ENCODE measurements around the gene KLHDC1. TPM values are rescaled to one million over a fixed set of nuclear protein-coding genes. Genes with fewer than 3 reads are reported as not detected.
"Not testable (repeated sequence)": the region's sequence is repeated elsewhere in the genome, so short reads cannot be mapped to it uniquely, and the experiment has no call there.

Gene KLHDC1
- total RNA-seq, 1 donor from 2014 or later: 1.1 TPM

DNA sequence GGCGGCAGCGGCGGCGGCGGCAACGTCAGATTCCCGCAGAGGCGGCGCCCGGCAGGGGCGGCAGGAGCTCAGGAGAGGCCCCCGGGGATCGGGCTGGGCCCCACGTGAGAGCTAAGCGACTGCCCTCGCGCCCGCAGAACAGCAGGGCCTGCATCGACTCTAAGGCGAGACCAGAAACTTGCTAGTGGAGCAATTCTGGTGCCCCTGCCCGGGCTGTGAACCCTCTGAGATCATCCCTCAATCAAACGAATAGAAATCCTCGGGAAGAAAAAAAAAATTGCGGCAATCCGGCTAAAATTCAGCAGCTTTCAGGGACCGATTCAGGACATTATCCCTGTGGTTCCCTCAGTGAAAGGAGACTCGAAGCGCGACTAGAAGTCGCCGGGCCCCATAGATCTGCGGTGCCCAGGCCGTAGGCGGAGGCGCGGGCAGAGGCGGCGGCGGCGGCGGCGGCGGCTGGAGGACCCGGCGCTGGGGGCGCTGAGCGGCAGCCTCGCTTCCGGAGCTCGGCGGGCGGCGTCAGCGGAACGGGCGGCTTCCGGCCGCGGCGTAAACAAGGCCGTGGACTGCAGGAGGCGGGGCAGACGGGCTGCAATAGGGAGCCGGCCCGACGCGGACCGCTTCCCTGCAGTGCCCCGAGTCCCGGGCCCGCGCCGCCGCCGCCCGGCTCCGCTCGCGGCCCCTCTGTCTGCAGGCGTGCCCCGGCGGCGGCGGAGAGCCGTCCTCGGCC, 74.8 kb downstream of the KLHDC1 start, which contains the start of gene KLHDC2:
TSS of gene KLHDC2 (plus strand) at position 583 of the 730 bp plus-strand sequence. CDS start 316 bp downstream, outside the sequence.
- peak within 1 kb of the TSS; percentile 82 for H3K4me3 ChIP-seq (ENCODE audit: low read depth, low read length)
- TF ChIP-seq, protein P1, sequence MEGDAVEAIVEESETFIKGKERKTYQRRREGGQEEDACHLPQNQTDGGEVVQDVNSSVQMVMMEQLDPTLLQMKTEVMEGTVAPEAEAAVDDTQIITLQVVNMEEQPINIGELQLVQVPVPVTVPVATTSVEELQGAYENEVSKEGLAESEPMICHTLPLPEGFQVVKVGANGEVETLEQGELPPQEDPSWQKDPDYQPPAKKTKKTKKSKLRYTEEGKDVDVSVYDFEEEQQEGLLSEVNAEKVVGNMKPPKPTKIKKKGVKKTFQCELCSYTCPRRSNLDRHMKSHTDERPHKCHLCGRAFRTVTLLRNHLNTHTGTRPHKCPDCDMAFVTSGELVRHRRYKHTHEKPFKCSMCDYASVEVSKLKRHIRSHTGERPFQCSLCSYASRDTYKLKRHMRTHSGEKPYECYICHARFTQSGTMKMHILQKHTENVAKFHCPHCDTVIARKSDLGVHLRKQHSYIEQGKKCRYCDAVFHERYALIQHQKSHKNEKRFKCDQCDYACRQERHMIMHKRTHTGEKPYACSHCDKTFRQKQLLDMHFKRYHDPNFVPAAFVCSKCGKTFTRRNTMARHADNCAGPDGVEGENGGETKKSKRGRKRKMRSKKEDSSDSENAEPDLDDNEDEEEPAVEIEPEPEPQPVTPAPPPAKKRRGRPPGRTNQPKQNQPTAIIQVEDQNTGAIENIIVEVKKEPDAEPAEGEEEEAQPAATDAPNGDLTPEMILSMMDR (IDR thresholded peaks at IDR 0.05; ENCODE audit: insufficient read depth, low read length, severe bottlenecking): peak; percentile 7
- peak; percentile 67 for DNase-seq (ENCODE audit: low read depth)
- no peak for FAIRE-seq
- no peaks in the 10 kb centered on the region for H3K27me3 ChIP-seq (ENCODE audit: control insufficient read depth, insufficient read depth, low read length)
- H3K36me3 ChIP-seq (ENCODE audit: control insufficient read depth, insufficient read depth, low read length): peaks cover 2% of the 10 kb centered on the region

DNA sequence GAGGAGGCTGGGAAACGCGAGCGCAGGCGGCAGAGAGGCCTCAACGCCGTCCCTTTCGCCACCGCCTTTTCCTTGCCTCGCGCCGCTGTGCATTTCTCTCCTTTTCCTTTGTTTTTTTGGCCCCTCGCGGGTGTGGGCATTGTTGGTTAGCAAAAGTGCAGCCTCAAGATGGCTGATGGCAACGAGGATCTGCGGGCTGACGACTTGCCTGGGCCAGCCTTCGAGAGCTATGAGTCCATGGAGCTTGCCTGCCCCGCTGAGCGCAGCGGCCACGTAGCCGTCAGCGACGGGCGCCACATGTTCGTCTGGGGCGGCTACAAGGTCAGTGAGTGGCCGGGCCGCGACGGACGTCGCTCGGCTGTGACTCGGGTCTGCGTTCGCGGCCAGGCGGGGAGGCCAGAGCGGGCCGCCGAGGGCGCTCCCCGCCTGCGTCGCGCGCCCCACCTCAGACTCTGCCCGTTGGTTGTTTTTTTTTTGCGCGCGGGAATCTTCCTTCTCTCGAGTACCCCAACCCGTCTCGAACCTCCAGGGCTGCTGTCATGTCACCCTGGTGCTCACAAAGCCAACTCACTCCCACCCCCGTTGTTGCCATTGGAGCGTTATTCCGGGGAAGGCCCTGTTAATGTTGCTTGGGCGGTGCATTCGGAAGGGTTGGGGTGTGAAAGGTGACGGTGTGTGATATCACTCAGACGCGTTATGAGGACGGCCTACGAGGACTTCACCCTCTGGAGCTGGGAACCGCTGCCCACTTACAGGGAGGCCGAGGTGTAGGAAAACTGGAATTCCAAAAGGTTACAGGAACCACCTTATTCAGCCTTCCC, 75.6 kb downstream of the KLHDC1 start:
- H3K4me3 ChIP-seq (ENCODE audit: low read depth, low read length): peak overlapping the region; percentile 82
- no peaks in the 10 kb centered on the region for H3K27me3 ChIP-seq (ENCODE audit: control insufficient read depth, insufficient read depth, low read length)
- FAIRE-seq (no peak), DNase-seq (ENCODE audit: low read depth) (peak; percentile 79)
- peaks cover 2% of the 10 kb centered on the region for H3K36me3 ChIP-seq (ENCODE audit: control insufficient read depth, insufficient read depth, low read length)
- TF ChIP-seq, protein P1 (IDR thresholded peaks at IDR 0.05; ENCODE audit: insufficient read depth, low read length, severe bottlenecking): no peak

DNA sequence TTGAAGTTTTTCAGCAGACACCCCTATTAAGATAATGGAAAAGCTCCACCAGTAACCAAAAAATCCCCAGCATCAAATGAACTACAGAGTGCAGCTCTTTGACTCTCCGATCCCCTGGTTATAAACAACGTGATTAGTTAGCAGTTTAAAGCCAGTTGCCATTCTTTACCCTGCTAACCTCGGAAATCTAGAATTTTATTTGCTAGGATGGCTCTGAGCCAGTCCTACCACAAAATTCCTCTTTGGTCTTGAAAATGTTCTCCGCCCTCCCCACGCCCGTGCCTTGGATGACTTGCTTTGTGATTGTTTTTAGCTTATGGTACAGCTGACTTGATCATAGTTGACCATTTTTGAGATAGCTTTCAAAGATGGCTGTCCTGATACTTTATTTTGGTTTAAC, 76.3 kb downstream of the KLHDC1 start:
- TF ChIP-seq, protein P1 (IDR thresholded peaks at IDR 0.05; ENCODE audit: insufficient read depth, low read length, severe bottlenecking): no peak
- DNase-seq (ENCODE audit: low read depth) (peak; percentile 27), FAIRE-seq (no peak)
- Histone ChIP-seq H3K4me3 (ENCODE audit: low read depth, low read length) (peak overlapping the region; percentile 82), H3K27me3 (ENCODE audit: control insufficient read depth, insufficient read depth, low read length) (no peaks in the 10 kb centered on the region), H3K36me3 (ENCODE audit: control insufficient read depth, insufficient read depth, low read length) (peaks cover 2% of the 10 kb centered on the region)

DNA sequence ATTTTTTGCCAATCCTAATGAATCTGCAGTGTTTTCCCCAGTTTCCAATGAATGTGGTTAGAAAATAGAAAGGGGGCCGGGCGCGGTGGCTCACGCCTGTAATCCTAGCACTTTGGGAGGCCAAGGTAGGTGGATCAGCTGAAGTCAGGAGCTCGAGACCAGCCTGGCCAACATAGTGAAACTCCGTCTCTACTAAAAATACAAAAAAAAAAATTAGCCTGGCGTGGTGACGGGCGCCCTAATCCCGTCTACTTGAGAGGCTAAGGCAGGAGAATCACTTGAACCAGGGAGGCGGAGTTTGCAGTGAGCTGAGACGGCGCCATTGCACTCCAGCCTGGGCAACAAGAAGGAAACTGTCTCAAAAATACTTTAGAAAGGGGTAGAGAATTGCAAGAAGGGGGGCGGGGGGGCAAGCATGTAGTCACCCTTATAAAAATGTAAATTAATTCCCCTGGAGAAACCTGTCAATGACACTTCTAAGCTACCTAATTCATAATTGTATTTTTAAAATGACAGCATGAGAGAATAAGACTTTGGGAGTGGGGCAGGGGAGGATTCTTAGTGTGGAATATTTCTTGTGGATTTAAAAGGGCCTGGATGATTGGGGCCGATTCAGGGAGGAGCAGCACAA, 76.8 kb downstream of the KLHDC1 start:
- no peak for FAIRE-seq
- H3K27me3 ChIP-seq (ENCODE audit: control insufficient read depth, insufficient read depth, low read length): no peaks in the 10 kb centered on the region
- DNase-seq (ENCODE audit: low read depth): no peak
- peaks cover 2% of the 10 kb centered on the region for H3K36me3 ChIP-seq (ENCODE audit: control insufficient read depth, insufficient read depth, low read length)
- TF ChIP-seq, protein P1 (IDR thresholded peaks at IDR 0.05; ENCODE audit: insufficient read depth, low read length, severe bottlenecking): no peak
- H3K4me3 ChIP-seq (ENCODE audit: low read depth, low read length): peak overlapping the region; percentile 82

DNA sequence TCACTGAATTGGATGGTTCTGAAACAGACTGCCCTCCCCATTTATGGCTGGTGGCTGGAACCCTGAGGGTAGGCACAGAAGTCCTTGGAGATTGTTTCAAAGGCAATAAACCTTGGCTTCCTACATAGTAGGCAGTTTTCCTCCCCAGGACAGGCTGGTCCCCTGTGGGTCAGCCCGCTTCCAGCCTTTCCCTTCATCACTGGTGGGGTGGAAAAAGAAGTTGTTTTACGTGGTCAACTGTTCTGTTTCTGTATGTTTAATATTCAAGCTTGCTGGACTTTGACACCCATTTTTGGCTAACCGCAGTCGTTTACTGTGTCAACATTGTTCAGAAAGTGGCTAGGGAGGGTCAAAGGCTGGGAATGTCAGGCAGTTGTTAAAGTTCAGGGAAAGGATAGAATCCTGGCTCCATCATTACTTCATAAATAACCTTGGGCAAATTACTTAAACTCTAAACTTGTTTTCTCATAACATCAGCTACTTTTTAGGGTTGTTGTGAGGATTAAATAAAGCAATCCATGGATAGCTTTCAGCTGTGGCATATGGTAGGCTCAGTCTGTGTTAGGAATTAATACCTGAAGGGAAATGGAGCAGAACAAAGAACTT, 77.4 kb downstream of the KLHDC1 start:
- FAIRE-seq: no peak
- peak; percentile 15 for DNase-seq (ENCODE audit: low read depth)
- Histone ChIP-seq H3K27me3 (ENCODE audit: control insufficient read depth, insufficient read depth, low read length) (no peaks in the 10 kb centered on the region), H3K36me3 (ENCODE audit: control insufficient read depth, insufficient read depth, low read length) (peaks cover 2% of the 10 kb centered on the region), H3K4me3 (ENCODE audit: low read depth, low read length) (no peak overlapping the region)
- TF ChIP-seq, protein P1 (IDR thresholded peaks at IDR 0.05; ENCODE audit: insufficient read depth, low read length, severe bottlenecking): no peak

DNA sequence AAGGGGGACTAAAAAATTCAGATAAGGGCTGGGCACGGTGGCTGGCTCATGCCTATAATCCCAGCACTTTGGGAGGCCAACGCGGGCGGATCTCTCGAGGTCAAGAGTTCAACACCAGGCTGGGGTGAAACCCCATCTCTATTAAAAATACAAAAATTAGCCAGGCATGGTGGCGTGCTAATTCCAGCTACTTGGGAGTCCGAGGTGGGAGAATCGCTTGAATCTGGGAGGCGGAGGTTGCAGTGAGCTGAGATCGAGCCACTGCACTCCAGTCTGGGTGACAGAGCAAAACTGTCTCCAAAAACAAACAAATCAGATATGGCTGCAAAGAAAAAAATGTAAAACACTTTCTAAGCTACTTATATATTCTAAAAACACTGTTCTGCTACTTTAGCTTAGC, 78.8 kb downstream of the KLHDC1 start:
- not testable (repeated sequence) for H3K36me3 ChIP-seq (ENCODE audit: control insufficient read depth, insufficient read depth, low read length); H3K4me3 ChIP-seq (ENCODE audit: low read depth, low read length); H3K27me3 ChIP-seq (ENCODE audit: control insufficient read depth, insufficient read depth, low read length); FAIRE-seq; DNase-seq (ENCODE audit: low read depth)
